ENCODE results near the gene CDR2.
"Not testable (repeated sequence)": the region's sequence is repeated elsewhere in the genome, so short reads cannot be mapped to it uniquely, and the experiment has no call there.

DNA sequence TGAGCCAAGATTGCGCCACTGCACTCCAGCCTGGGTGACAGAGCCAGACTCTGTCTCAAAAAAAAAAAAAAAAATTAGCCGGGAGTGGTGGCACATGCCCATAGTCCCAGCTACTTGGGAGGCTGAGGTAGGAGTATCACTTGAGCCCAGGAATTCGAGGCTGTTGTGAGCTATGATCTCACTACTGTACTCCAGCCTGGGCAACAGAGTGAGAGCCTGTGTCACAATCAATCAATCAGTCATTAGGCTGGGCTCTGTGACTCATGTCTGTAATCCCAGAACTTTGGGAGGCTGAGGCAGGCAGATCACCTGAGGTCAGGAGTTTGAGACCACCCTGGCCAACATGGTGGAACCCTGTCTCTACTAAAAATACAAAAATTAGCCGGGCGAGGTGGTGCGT, 43.4 kb upstream of the CDR2 start:
- not testable (repeated sequence) for TF ChIP-seq CTCF (IDR thresholded peaks at IDR 0.05); EZH2 (IDR thresholded peaks at IDR 0.05; ENCODE audit: borderline replicate concordance, insufficient read depth, low read depth, low read length, poor library complexity, severe bottlenecking)
